ENCODE results near the gene CYB5D1.
A peak's percentile ranks its signal among the peaks of the same experiment; 100 is the strongest.

The CYB5D1 gene

GRCh38 chr17:7832431-7832830 is 25.4 kb upstream of the CYB5D1 start:
- Histone ChIP-seq H4K20me1 (ENCODE audit: insufficient read depth, low read length) (0 out of 2 replicates have a peak, but pooled peaks cover 2% of the 10 kb centered on the region), H3K79me2 (ENCODE audit: insufficient read depth, low read length) (no peaks in the 10 kb centered on the region), H3K4me1 (ENCODE audit: insufficient read depth, low read length) (peaks cover 45% of the 10 kb centered on the region), H3K27ac (ENCODE audit: low read length) (no peak overlapping the region), H3K4me2 (ENCODE audit: insufficient read depth, low read length) (no peak overlapping the region), H3K9me3 (ENCODE audit: insufficient read depth, low read length, severe bottlenecking) (no peaks in the 10 kb centered on the region), H3K36me3 (ENCODE audit: insufficient read depth, low read length) (no peaks in the 10 kb centered on the region), H2AFZ (ENCODE audit: low read depth, low read length) (no peak overlapping the region), H3K4me3 (ENCODE audit: low read depth in 1 of 2, low read length in 2 of 2) (no peak overlapping the region), H3K9ac (ENCODE audit: low read depth, low read length) (no peak overlapping the region), H3K27me3 (ENCODE audit: insufficient read depth, low read length, poor library complexity) (peaks cover 25% of the 10 kb centered on the region)
- TF ChIP-seq CTCF (IDR thresholded peaks at IDR 0.05; ENCODE audit: borderline replicate concordance, extremely low read depth, low read length, poor library complexity, severe bottlenecking) (no peak), EZH2 (IDR thresholded peaks at IDR 0.05; ENCODE audit: borderline replicate concordance, low read depth, low read length, severe bottlenecking) (no peak)
- DNase-seq (no peak), ATAC-seq (ENCODE audit: insufficient read depth, low read depth) (no peak)

- H2AFZ ChIP-seq (ENCODE audit: low read depth, low read length) = peak overlapping the region; percentile 73
- no peaks in the 10 kb centered on the region for H3K79me2 ChIP-seq (ENCODE audit: insufficient read depth, low read length)
- peak overlapping the region; percentile 21 to 66; a peak in 3 of 4 replicates for H3K4me3 ChIP-seq (ENCODE audit: low read depth in 1 of 2, low read length in 2 of 2)
- DNase-seq (no peak), ATAC-seq (ENCODE audit: insufficient read depth, low read depth) (no peak)
- no peak overlapping the region for H3K27ac ChIP-seq (ENCODE audit: low read length)
- peaks cover 27% of the 10 kb centered on the region for H3K27me3 ChIP-seq (ENCODE audit: insufficient read depth, low read length, poor library complexity)
- no peaks in the 10 kb centered on the region for H3K9me3 ChIP-seq (ENCODE audit: insufficient read depth, low read length, severe bottlenecking)
- peaks cover 51% of the 10 kb centered on the region for H3K4me1 ChIP-seq (ENCODE audit: insufficient read depth, low read length)
- H4K20me1 ChIP-seq (ENCODE audit: insufficient read depth, low read length) = 0 out of 2 replicates have a peak, but pooled peaks cover 2% of the 10 kb centered on the region
- H3K4me2 ChIP-seq (ENCODE audit: insufficient read depth, low read length) = peak overlapping the region; percentile 90
- no peaks in the 10 kb centered on the region for H3K36me3 ChIP-seq (ENCODE audit: insufficient read depth, low read length)
- no peak for TF ChIP-seq EZH2 (IDR thresholded peaks at IDR 0.05; ENCODE audit: borderline replicate concordance, low read depth, low read length, severe bottlenecking)
- no peak for TF ChIP-seq CTCF (IDR thresholded peaks at IDR 0.05; ENCODE audit: borderline replicate concordance, extremely low read depth, low read length, poor library complexity, severe bottlenecking)
- peak overlapping the region; percentile 44 for H3K9ac ChIP-seq (ENCODE audit: low read depth, low read length)
Observed at GRCh38 chr17:7833011-7833794, 24.6 kb upstream of the CYB5D1 start.

GRCh38 chr17:7833795-7834541 is 23.8 kb upstream of the CYB5D1 start, which contains the start of gene KDM6B:
TSS of gene KDM6B (plus strand) at chr17:7834217. CDS start at chr17:7845555, 11,338 bp downstream.
- H3K79me2 ChIP-seq (ENCODE audit: insufficient read depth, low read length) = no peaks in the 10 kb centered on the region
- H3K36me3 ChIP-seq (ENCODE audit: insufficient read depth, low read length) = no peaks in the 10 kb centered on the region
- DNase-seq (peak; percentile 85), ATAC-seq (ENCODE audit: insufficient read depth, low read depth) (peak; percentile 62)
- peaks cover 58% of the 10 kb centered on the region for H3K4me1 ChIP-seq (ENCODE audit: insufficient read depth, low read length)
- H3K4me3 ChIP-seq (ENCODE audit: low read depth in 1 of 2, low read length in 2 of 2) = peak within 1 kb of the TSS; percentile 21 to 66
- H3K27ac ChIP-seq (ENCODE audit: low read length) = peak within 1 kb of the TSS; percentile 73
- peaks cover 7% of the 10 kb centered on the region for H4K20me1 ChIP-seq (ENCODE audit: insufficient read depth, low read length)
- no peak for TF ChIP-seq EZH2 (IDR thresholded peaks at IDR 0.05; ENCODE audit: borderline replicate concordance, low read depth, low read length, severe bottlenecking)
- no peak for TF ChIP-seq CTCF (IDR thresholded peaks at IDR 0.05; ENCODE audit: borderline replicate concordance, extremely low read depth, low read length, poor library complexity, severe bottlenecking)
- peaks cover 32% of the 10 kb centered on the region for H3K27me3 ChIP-seq (ENCODE audit: insufficient read depth, low read length, poor library complexity)
- peak within 1 kb of the TSS; percentile 73 for H2AFZ ChIP-seq (ENCODE audit: low read depth, low read length)
- no peaks in the 10 kb centered on the region for H3K9me3 ChIP-seq (ENCODE audit: insufficient read depth, low read length, severe bottlenecking)
- peak within 1 kb of the TSS; percentile 90 for H3K4me2 ChIP-seq (ENCODE audit: insufficient read depth, low read length)
- H3K9ac ChIP-seq (ENCODE audit: low read depth, low read length) = peak within 1 kb of the TSS; percentile 44

Measured in DND-41 (cell line).